Activated B cell treated with CpG ODN at 0.5 μM for 24 hours (primary cell): ENCODE measurements around the gene TAGAP. TPM values are rescaled to one million over a fixed set of nuclear protein-coding genes. Genes with fewer than 3 reads are reported as not detected.

ENCODE experiments used
- ATAC-seq: fragments of 200-7000 bp; cut with Tn5 transposase; one replicate; pipeline ENCODE4 v1.10.0; 2021; ENCODE audit warnings: low read depth, mild to moderate bottlenecking, moderate library complexity
- CTCF ChIA-PET: fragments of 350-600 bp; sonication (Branson Sonifier 250); formaldehyde crosslinking; loops from one replicate; lab custom pipeline; 2021; ENCODE audit warnings: antibody characterized with exemption; lab: Charles Lee
- POLR2A ChIA-PET: fragments of 350-600 bp; sonication (Branson Sonifier 250); formaldehyde crosslinking; loops from one replicate; lab custom pipeline; 2021; ENCODE audit warnings: antibody characterized with exemption; lab: Charles Lee
- DNase-seq: peaks from one replicate; pipeline ENCODE4 v3.0.0; 2022
- H3K27ac Mint-ChIP-seq: one replicate; pipeline ENCODE4 v1.8.0; 2020; ENCODE audit warnings: mixed read lengths
- H3K27me3 Mint-ChIP-seq: one replicate; pipeline ENCODE4 v1.8.0; 2021; ENCODE audit warnings: mixed read lengths
- H3K36me3 Mint-ChIP-seq: one replicate; pipeline ENCODE4 v1.8.0; 2021; ENCODE audit warnings: low read depth, mixed read lengths
- H3K4me1 Mint-ChIP-seq: one replicate; pipeline ENCODE4 v1.8.0; 2021; ENCODE audit warnings: mixed read lengths
- H3K4me3 Mint-ChIP-seq: one replicate; pipeline ENCODE4 v1.8.0; 2020; ENCODE audit warnings: mild to moderate bottlenecking, mixed read lengths
- H3K9me3 Mint-ChIP-seq: one replicate; pipeline ENCODE4 v1.8.0; 2020; ENCODE audit warnings: mixed read lengths
- intact Hi-C: fragments of 100-400 bp; cut with micrococcal nuclease; formaldehyde crosslinking; loops from one replicate; pipeline ENCODE4 v1.15.1; 2024
- total RNA-seq: library from RNA; stranded (reverse); gene quantifications from 2 replicates; pipeline ENCODE4 v1.2.3, GENCODE V29; 2022
- TF ChIP-seq, protein P1 (sequence below): fragments of 200-600 bp; IDR thresholded peaks from one replicate; pipeline ENCODE4 v1.8.0; 2022; ENCODE audit warnings: antibody characterized with exemption, mild to moderate bottlenecking

Gene TAGAP
- total RNA-seq, 1 donor from 2014 or later, result 129 TPM

DNA sequence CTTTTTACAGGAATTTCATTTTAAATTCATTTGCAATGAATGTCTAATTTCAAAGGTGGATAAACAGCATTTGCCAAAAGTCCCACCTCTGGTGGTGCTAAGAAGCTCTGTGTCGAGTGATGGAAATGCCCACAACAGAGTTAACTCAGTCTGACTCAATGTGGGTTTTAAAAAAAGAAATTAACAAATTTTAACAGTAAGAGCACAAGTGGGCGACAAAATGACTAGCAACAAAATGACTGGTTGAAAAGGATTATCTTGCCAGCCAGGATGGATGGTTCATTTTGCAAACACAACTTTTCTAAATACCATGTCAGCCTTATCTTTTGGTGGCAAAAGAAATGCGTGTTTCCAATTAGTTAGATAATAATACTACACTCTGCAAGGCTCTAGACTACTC lies 14.3 kb upstream of the TAGAP start:
- intact Hi-C loops, result no loop called here
- H3K36me3 Mint-ChIP-seq, result no peaks in the 10 kb centered on the region
- ChIA-PET POLR2A (interaction anchor here (1.6 to 2.0 kb wide), 4 partner anchors 9 to 21 kb away, joined by 5 to 8 read pairs (median 6); partner anchors contain the start of gene TAGAP), CTCF (interaction anchor here (1.2 kb wide), 1 partner anchor 75 kb away, joined by 3 read pairs; no protein-coding TSS in a partner anchor)
- H3K27ac Mint-ChIP-seq, result peak overlapping the region; percentile 67
- no peak overlapping the region for H3K4me3 Mint-ChIP-seq
- H3K9me3 Mint-ChIP-seq, result no peaks in the 10 kb centered on the region
- TF ChIP-seq, protein P1, sequence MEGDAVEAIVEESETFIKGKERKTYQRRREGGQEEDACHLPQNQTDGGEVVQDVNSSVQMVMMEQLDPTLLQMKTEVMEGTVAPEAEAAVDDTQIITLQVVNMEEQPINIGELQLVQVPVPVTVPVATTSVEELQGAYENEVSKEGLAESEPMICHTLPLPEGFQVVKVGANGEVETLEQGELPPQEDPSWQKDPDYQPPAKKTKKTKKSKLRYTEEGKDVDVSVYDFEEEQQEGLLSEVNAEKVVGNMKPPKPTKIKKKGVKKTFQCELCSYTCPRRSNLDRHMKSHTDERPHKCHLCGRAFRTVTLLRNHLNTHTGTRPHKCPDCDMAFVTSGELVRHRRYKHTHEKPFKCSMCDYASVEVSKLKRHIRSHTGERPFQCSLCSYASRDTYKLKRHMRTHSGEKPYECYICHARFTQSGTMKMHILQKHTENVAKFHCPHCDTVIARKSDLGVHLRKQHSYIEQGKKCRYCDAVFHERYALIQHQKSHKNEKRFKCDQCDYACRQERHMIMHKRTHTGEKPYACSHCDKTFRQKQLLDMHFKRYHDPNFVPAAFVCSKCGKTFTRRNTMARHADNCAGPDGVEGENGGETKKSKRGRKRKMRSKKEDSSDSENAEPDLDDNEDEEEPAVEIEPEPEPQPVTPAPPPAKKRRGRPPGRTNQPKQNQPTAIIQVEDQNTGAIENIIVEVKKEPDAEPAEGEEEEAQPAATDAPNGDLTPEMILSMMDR, result no peak
- DNase-seq, result no peak
- no peak for ATAC-seq
- no peaks in the 10 kb centered on the region for H3K27me3 Mint-ChIP-seq
- peaks cover 84% of the 10 kb centered on the region for H3K4me1 Mint-ChIP-seq

DNA sequence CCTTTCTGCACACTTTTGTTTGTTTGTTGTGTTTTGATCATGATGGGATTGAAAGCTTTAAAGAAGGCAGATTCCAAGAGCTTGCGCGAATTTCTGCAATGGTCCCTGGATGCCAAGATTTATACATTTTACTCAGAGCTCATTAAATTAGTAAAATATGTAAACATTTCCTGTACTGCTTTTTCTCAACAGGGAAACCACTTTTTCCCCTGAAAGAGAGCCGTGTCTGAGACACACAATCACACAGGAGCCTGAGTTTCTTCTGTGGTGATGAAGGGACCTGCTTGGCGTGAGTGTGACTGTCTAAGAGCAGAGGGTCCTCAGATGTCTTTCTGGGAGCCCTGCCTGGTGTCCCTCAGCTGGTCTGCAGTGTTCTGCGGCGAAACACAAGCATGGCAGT lies 12.1 kb upstream of the TAGAP start:
- Mint-ChIP-seq H3K4me3 (no peak overlapping the region), H3K9me3 (no peaks in the 10 kb centered on the region), H3K36me3 (no peaks in the 10 kb centered on the region), H3K27ac (peak overlapping the region; percentile 88), H3K4me1 (peaks cover 84% of the 10 kb centered on the region), H3K27me3 (no peaks in the 10 kb centered on the region)
- intact Hi-C loops, result loop anchor here (1.0 kb wide), 2 partner anchors 11 to 12 kb away; no protein-coding TSS in a partner anchor
- ChIA-PET CTCF (interaction anchor here (0.9 to 1.2 kb wide), 2 partner anchors 14 to 15 kb away, joined by 3 to 4 read pairs; no protein-coding TSS in a partner anchor), POLR2A (interaction anchor here (0.7 to 5.3 kb wide), 7 partner anchors 13 to 47 kb away, joined by 3 to 82 read pairs (median 9); partner anchors contain the start of gene TAGAP)
- TF ChIP-seq, protein P1, result no peak
- ATAC-seq (no peak), DNase-seq (no peak)

DNA sequence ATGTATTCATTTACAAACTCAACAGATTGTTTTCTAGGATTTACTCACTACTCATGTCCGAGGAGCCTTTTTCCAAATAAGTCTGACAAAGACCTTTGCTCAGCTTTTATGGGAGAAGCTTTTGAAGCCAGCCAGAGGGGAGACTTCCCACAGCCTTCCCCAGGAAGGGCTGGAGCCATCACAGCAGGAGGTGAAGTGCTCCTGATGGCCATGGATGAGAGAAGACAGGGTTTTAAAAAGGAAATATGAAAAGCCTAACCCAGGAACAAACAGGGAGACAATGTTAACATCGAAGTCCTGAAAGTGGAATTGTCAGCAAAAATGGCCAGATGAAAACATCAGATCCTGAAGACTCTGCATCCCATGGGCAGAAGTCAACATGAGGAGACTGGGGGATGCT lies 11.6 kb upstream of the TAGAP start:
- H3K27me3 Mint-ChIP-seq, result no peaks in the 10 kb centered on the region
- ATAC-seq (no peak), DNase-seq (no peak)
- POLR2A ChIA-PET, result interaction anchor here (0.7 to 5.3 kb wide), 8 partner anchors 13 to 57 kb away, joined by 3 to 82 read pairs (median 6); partner anchors contain the start of gene TAGAP
- CTCF ChIA-PET, result interaction anchor here (0.9 to 1.2 kb wide), 2 partner anchors 13 to 15 kb away, joined by 3 to 4 read pairs; no protein-coding TSS in a partner anchor
- H3K4me1 Mint-ChIP-seq, result peaks cover 83% of the 10 kb centered on the region
- H3K27ac Mint-ChIP-seq, result peak overlapping the region; percentile 88
- no peaks in the 10 kb centered on the region for H3K9me3 Mint-ChIP-seq
- H3K36me3 Mint-ChIP-seq, result no peaks in the 10 kb centered on the region
- intact Hi-C loops, result loop anchor here (1.0 kb wide), 2 partner anchors 11 to 12 kb away; no protein-coding TSS in a partner anchor
- TF ChIP-seq, protein P1, result no peak
- H3K4me3 Mint-ChIP-seq, result peak overlapping the region; percentile 70

DNA sequence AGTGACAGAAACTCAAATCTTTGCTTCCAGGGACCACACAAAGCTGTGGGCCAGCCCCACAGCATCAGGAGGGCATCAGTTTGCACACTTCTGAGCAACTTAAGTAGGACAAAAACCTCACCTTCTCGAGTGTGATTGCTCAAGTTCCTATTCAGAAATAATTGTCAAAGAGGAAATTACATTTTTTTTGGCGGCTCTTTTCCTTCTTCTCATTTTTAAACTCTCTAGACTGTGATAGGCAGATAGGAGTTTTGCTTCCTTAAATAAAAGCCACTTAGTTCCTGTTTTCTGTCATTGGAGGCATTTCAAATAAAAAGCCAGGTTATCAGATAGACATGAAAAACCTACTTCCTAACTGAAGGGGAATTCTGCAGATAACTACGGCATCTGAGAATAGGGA lies 11.2 kb upstream of the TAGAP start:
- peak; percentile 68 for ATAC-seq

More for the DNA sequence above, 11.2 kb upstream of the TAGAP start:
- TF ChIP-seq, protein P1, result no peak
- DNase-seq, result no peak
- no peaks in the 10 kb centered on the region for H3K27me3 Mint-ChIP-seq
- ChIA-PET POLR2A (interaction anchor here (0.8 to 5.3 kb wide), 5 partner anchors 12 to 57 kb away, joined by 3 to 82 read pairs (median 11); partner anchors contain the start of gene TAGAP), CTCF (interaction anchor here (1.2 kb wide), 1 partner anchor 15 kb away, joined by 4 read pairs; no protein-coding TSS in a partner anchor)
- no peaks in the 10 kb centered on the region for H3K36me3 Mint-ChIP-seq
- peak overlapping the region; percentile 88 for H3K27ac Mint-ChIP-seq
- H3K4me1 Mint-ChIP-seq, result peaks cover 79% of the 10 kb centered on the region
- peak overlapping the region; percentile 70 for H3K4me3 Mint-ChIP-seq
- intact Hi-C loops, result loop anchor here (1.0 kb wide), 2 partner anchors 11 to 12 kb away; no protein-coding TSS in a partner anchor
- no peaks in the 10 kb centered on the region for H3K9me3 Mint-ChIP-seq
